B cell (primary cell): ENCODE data around the gene JADE2.

Experiments
- EZH2 ChIP-seq: IDR thresholded peaks from 2 replicates; pipeline ENCODE4 v1.6.1; 2012; ENCODE audit warnings: borderline replicate concordance, low read depth, mild to moderate bottlenecking, moderate library complexity, low read length; ENCODE audit not compliant: insufficient read depth, poor library complexity, severe bottlenecking
- TF ChIP-seq, protein P1 (sequence below): fragments of 200-600 bp; IDR thresholded peaks from one replicate; pipeline ENCODE4 v1.8.0; 2022; ENCODE audit warnings: antibody characterized with exemption, mild to moderate bottlenecking

GRCh38 chr5:134555890-134556311 lies 30.4 kb downstream of the JADE2 start:
- TF ChIP-seq, protein P1, sequence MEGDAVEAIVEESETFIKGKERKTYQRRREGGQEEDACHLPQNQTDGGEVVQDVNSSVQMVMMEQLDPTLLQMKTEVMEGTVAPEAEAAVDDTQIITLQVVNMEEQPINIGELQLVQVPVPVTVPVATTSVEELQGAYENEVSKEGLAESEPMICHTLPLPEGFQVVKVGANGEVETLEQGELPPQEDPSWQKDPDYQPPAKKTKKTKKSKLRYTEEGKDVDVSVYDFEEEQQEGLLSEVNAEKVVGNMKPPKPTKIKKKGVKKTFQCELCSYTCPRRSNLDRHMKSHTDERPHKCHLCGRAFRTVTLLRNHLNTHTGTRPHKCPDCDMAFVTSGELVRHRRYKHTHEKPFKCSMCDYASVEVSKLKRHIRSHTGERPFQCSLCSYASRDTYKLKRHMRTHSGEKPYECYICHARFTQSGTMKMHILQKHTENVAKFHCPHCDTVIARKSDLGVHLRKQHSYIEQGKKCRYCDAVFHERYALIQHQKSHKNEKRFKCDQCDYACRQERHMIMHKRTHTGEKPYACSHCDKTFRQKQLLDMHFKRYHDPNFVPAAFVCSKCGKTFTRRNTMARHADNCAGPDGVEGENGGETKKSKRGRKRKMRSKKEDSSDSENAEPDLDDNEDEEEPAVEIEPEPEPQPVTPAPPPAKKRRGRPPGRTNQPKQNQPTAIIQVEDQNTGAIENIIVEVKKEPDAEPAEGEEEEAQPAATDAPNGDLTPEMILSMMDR = no peak
- TF ChIP-seq EZH2 = no peak
